Stimulated activated CD8-positive, alpha-beta memory T cell treated with anti-CD3 and anti-CD28 coated beads, Interleukin-4, amount 100 ng/mL, for 48 hours (primary cell): ENCODE measurements around the gene WNT3A.
A peak's percentile ranks its signal among the peaks of the same experiment; 100 is the strongest.
"Not testable (repeated sequence)": the region's sequence is repeated elsewhere in the genome, so short reads cannot be mapped to it uniquely, and the experiment has no call there.

Experiments used
- DNase-seq: peaks from one replicate; pipeline ENCODE4 v3.0.0-alpha.2; 2020

The WNT3A gene

GRCh38 chr1:228006786-228007048 lies at the start of gene WNT3A:
WNT3A (plus strand) TSS chr1:228006998; CDS start chr1:228007129, 131 bp downstream.
- DNase-seq: no peak

DNA sequence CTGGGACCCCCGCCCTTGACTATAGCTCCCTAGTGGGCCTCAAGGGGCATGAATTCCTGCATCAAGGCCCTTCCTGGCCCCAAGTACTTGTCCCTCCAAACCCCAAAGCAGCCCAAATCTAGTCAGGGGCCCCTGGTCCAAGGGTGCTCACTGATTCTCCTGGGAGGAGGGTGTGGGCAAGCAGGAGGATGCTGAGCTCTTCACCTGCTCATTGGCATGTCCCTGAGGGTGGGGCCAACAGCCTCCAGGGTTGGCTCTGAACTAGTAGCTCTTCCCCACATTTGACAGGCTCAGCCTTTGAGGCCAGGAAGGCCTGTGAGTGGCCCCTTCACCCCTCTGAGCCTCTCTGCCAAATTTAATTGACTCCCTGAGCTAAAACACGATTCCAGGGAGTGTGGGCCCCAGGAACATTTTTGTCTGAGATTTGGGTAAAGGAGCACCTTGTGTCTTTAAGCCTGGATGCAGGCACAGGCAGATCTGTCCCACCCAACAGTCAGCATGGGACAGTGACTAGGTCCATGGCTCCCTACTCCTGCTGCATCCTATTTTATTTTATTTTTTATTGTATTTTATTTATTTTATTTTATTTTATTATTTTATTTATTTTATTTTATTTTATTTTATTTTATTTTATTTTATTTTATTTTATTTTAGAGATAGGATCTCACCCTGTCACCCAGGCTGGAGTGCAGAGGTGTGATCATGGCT lies 48.0 kb upstream of the WNT3A start:
- peak; percentile 3 for DNase-seq

DNA sequence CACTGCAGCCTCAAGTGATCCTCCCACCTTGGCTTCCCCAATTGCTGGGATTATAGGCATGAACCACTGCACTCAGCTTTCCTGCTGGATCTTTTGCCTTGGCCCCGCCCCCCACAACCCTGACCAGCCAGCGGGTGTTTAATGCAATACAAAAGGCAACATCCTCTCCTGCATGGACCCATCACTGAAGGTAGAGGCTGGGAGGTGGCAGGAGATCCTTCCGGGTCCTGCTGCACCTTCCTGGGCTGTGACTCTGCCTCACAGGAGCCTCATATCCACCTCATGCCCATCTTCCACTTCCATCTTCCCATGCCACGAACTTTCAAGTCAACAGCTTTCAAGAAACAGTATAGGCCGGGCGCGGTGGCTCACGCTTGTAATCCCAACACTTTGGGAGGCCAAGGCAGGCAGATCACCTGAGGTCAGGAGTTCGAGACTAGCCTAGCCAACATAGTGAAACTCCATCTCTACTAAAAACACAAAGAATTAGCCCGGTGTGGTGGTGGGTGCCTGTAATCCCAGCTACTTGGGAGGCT lies 47.4 kb upstream of the WNT3A start:
- DNase-seq: peak; percentile 4

GRCh38 chr1:227961651-227962466 lies 44.9 kb upstream of the WNT3A start:
- peak; percentile 13 for DNase-seq

GRCh38 chr1:227966733-227967132 lies 40.1 kb upstream of the WNT3A start:
- DNase-seq: not testable (repeated sequence)

- not testable (repeated sequence) for DNase-seq
These were observed 39.0 kb upstream of the WNT3A start for GRCh38 chr1:227967815-227968214.

DNA sequence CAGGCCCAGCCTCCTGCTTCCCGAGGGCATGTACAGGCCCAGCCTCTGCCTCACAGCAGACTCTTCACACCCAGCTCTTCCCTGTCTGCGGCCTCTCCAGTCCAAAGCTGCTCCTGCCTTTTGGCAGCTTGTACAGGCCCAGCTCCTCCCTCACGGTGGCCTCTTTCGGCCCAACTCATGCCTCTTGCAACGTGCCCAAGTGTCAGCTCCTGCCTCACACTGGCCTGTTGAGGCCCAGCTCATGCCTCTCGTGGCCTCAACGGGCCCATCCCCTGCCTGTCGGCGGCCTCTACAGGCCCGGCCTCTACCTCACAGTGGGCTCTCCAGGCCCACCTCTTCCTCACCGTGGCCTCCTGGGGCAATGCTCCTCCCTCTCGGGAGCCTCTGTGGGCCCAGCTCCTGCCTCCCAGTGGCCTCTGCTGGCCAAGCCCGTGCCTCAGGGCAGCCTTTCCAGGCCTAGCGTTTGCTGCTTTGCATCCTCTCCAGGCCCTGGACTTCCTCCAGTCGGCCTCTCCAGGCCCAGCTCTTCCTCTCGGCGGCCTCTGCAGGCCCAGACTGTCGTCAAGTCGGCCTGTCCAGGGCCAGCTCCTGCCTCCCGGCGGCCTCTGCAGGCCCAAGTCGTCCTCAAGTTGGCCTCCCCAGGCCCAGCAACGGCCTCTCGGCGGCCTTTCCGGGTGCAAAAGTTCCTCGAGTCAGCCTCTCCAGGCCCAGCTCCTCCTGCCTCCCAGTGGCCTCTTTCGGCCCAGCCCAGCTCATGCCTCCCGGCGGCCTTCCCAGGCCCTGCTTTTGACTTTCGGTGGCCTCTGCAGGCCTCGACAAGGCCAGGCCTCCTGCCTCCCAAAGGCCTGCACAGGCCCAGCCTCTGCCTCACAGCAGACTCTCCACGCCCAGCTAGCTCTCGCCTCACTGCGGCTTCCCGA lies 36.5 kb upstream of the WNT3A start:
- not testable (repeated sequence) for DNase-seq

DNA sequence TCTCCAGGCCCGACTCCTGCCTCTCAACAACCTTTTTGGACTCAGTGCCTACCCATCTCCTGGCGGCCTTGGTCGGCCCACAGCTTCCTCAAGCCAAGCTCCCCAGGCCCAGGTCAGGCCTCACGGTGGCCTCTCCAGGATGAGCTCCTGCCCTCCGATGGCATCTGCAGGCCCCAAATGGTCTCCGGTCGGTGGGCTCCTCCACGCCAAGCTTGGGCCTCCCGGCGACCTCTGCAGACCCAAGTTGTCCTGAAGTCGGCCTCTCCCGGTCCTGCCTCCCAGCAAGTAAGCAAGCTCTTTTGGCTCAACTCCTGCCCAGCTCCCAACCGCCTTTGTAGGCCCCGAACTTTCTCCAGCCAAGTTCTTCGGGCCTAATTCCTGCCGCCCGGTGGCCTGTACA lies 35.6 kb upstream of the WNT3A start:
- not testable (repeated sequence) for DNase-seq

GRCh38 chr1:227971643-227972282 lies 35.0 kb upstream of the WNT3A start:
- DNase-seq: not testable (repeated sequence)

DNA sequence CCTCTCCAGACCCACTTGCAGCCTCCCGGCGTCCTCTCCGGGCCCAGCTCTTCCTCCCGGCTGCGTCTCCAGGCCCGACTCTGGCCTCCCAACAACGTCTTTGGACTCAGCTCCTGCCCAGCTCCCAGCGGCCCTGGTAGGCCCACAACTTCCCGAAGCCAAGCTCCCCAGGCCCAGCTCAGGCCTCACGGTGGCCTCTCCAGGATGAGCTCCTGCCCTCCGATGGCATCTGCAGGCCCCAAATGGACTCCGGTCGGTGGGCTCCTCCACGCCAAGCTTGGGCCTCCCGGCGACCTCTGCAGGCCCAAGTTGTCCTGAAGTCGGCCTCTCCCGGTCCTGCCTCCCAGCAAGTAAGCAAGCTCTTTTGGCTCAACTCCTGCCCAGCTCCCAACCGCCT lies 34.5 kb upstream of the WNT3A start:
- DNase-seq: not testable (repeated sequence)

- not testable (repeated sequence) for DNase-seq
These were observed 33.9 kb upstream of the WNT3A start for GRCh38 chr1:227972843-227973374.

- not testable (repeated sequence) for DNase-seq
These were observed 33.0 kb upstream of the WNT3A start for GRCh38 chr1:227973724-227974288.

DNA sequence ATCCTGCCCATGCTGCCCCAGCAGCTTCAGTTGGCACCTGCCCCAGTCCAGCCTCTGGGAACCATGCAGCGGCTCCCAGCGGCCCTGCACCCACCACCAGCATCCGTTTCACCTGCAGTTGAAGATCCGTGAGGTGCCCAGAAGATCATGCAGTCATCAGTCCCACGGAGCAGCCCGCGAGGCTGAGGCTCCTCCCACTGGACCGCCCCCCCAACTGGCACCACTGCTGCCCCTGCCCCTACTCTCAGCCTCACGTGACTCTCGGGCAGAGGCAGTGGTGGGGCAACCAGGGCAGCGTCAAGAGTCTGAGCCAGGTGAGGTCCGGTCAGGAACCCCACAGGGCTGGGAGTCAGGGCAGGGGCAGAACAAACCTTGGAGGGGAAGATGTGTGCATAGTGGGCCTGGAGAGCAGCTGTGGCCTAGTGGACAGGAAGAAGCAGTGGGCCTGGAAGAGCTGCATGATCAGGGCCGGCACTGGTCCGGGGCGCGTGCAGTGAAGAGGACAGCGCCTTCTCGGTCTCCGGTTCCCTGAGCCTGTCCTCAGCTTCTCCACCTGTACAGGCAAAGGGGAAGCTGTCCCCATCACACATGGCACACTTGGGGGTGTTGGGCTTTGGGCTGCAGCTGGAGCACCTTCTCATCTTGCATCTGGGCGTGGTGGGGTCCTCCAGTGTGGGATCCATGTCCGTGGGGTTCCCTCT lies 31.1 kb upstream of the WNT3A start:
- not testable (repeated sequence) for DNase-seq

DNA sequence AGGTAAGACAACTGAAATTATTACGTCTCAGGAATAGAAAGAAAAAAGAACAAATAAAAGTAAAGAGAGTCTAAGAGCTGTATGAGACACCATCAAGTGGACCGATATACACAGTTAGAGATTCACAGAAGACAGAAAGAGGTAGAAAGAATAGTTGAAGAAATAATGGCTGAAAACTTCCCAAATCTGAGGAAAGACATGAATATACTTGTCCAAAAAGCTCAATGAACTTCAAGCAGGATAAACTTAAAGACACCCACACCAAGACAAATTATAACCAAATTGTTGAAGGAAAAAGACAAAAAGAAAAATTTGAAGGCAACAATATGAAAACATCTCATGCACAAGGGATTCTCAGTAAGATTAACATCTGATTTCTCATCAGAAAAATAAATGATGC lies 19.6 kb upstream of the WNT3A start:
- no peak for DNase-seq

GRCh38 chr1:227994632-227995300 lies 12.0 kb upstream of the WNT3A start:
- peak; percentile 2 for DNase-seq

DNA sequence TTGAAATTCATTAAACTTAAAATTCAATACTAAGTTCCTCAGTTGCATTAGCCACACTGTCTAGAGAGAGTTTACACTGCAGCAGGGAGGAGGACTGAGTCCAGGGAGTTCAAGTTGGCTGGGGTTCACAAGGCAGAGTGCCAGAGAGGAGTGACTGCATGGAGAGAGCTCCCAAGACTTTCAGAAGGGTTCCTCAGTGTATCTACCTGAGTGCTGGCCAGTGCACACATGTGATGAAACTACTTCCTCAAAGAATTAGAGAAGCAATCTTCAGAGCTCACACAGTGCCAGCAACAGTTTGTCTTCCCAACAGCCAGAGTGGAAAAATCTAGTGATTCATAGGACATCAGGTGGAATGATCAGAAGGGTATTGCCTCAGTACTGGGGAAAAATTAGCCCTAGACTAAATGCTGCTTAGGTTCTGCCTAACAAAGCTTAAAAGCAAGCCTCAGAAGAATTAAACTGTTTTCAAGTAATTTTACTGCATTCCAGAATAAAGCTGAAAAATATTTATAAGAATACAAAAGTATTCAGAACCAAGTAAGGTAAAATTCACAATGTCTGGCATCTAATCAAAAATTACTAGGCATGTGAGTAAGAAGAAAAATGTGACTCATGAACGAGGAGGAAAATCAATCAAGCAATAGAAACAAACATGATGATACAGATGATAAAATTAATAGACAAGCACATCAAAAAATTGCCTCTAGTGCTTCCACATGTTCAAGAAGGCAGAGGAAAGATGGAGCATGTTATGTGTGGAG lies 10.4 kb upstream of the WNT3A start:
- DNase-seq: peak; percentile 3

GRCh38 chr1:227998374-227999055 lies 8.3 kb upstream of the WNT3A start:
- DNase-seq: peak; percentile 10

DNA sequence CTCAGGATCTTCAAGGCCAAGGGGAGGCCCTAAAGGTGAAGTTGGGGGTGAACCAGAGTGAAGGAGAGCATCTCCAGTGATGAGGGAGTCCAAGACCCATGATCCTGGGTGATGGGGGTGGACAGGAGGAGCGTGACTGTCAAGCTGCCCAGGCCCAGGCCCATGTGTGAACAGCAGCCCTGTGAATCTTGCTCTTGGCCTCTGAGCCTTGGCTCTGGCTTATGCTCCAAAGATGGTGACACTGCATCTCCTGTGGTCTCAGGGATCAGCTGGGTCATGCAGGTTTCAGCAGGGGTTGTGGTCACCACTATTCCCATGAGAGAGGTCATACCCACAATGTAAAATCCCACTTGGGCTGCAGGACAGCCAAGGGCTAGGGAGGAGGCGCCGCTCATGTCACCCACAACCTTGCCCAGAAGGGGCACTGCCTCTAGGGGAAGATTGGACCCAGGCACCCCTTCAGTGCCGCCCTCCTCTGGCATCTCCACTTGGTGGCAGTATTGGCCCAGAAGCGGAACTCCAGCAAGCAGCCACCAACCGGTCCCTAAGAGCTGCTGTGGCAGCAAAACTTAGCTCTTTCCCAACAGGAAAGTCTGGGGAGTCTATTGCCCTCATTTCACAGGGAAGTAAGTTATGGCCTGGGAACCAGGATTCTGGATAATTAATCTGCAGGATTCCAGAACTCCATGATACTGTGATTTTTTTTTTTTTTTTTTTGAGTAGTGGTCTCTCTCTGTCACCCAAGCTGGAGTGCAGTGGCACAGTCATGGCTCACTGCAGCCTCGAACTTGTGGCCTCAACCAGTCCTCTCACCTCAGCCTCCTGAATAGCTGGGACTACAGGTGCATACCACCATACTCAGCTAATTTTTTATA lies 7.5 kb upstream of the WNT3A start:
- peak; percentile 80 for DNase-seq
